ENCODE measurements around the gene THAP8. TPM values are rescaled to one million over a fixed set of nuclear protein-coding genes. Genes with fewer than 3 reads are reported as not detected.
A peak's percentile ranks its signal among the peaks of the same experiment; 100 is the strongest.

The THAP8 gene
- total RNA-seq, 1 experiment from 2014 or later: 4.6 TPM

- Histone ChIP-seq H3K4me1 (ENCODE audit: insufficient read depth, low read length, poor library complexity, severe bottlenecking) (peaks cover 8% of the 10 kb centered on the region), H3K27ac (ENCODE audit: low read depth, low read length, poor library complexity, severe bottlenecking) (no peak overlapping the region), H3K27me3 (replicated peaks; ENCODE audit: insufficient read depth, low read depth, low read length, poor library complexity) (peaks cover 7% of the 10 kb centered on the region), H3K9me3 (ENCODE audit: low read depth, low read length, poor library complexity, severe bottlenecking) (no peaks in the 10 kb centered on the region), H3K4me3 (ENCODE audit: low read depth, low read length, poor library complexity, severe bottlenecking) (no peak overlapping the region), H3K36me3 (ENCODE audit: insufficient read depth, low read length, poor library complexity, severe bottlenecking) (no peaks in the 10 kb centered on the region)
- ChIA-PET CTCF (interaction anchor here (0.7 kb wide), 1 partner anchor 313 kb away, joined by 3 read pairs; no protein-coding TSS in a partner anchor), POLR2A (ENCODE audit: low non-redundant PET) (no interaction called here)
- no TSS peak for BruUV-seq (replicated peaks)
- DNase-seq (ENCODE audit: low spot score): no peak
- TF ChIP-seq EZH2 (IDR thresholded peaks at IDR 0.05; ENCODE audit: borderline replicate concordance, low read depth, low read length, poor library complexity, severe bottlenecking): no peak
- no peak for TF ChIP-seq CTCF (conservative IDR thresholded peaks at IDR 0.05; ENCODE audit: low read depth, low read length)
- intact Hi-C loops (cut with micrococcal nuclease; ENCODE audit: unreplicated experiment): no loop called here
Observed at GRCh38 chr19:35990156-35990555, 63.9 kb downstream of the THAP8 start.

- no peak overlapping the region for H3K27ac ChIP-seq (ENCODE audit: low read depth, low read length, poor library complexity, severe bottlenecking)
- H3K4me1 ChIP-seq (ENCODE audit: insufficient read depth, low read length, poor library complexity, severe bottlenecking): peaks cover 8% of the 10 kb centered on the region
- H3K27me3 ChIP-seq (replicated peaks; ENCODE audit: insufficient read depth, low read depth, low read length, poor library complexity): peaks cover 7% of the 10 kb centered on the region
- ChIA-PET CTCF (no interaction called here), POLR2A (ENCODE audit: low non-redundant PET) (no interaction called here)
- H3K9me3 ChIP-seq (ENCODE audit: low read depth, low read length, poor library complexity, severe bottlenecking): no peaks in the 10 kb centered on the region
- no peaks in the 10 kb centered on the region for H3K36me3 ChIP-seq (ENCODE audit: insufficient read depth, low read length, poor library complexity, severe bottlenecking)
- no peak overlapping the region for H3K4me3 ChIP-seq (ENCODE audit: low read depth, low read length, poor library complexity, severe bottlenecking)
- no TSS peak for BruUV-seq (replicated peaks)
- TF ChIP-seq CTCF (conservative IDR thresholded peaks at IDR 0.05; ENCODE audit: low read depth, low read length) (no peak), EZH2 (IDR thresholded peaks at IDR 0.05; ENCODE audit: borderline replicate concordance, low read depth, low read length, poor library complexity, severe bottlenecking) (no peak)
- no peak for DNase-seq (ENCODE audit: low spot score)
- intact Hi-C loops (cut with micrococcal nuclease; ENCODE audit: unreplicated experiment): no loop called here
Observed at GRCh38 chr19:35988824-35989223, 65.3 kb downstream of the THAP8 start.

GRCh38 chr19:35987571-35987896 lies 66.6 kb downstream of the THAP8 start:
- intact Hi-C loops (cut with micrococcal nuclease; ENCODE audit: unreplicated experiment): no loop called here
- no peak for DNase-seq (ENCODE audit: low spot score)
- POLR2A ChIA-PET (ENCODE audit: low non-redundant PET): no interaction called here
- H3K27ac ChIP-seq (ENCODE audit: low read depth, low read length, poor library complexity, severe bottlenecking): no peak overlapping the region
- CTCF ChIA-PET: interaction anchor here (0.7 kb wide), 1 partner anchor 19 kb away, joined by 7 read pairs; no protein-coding TSS in a partner anchor
- H3K9me3 ChIP-seq (ENCODE audit: low read depth, low read length, poor library complexity, severe bottlenecking): no peaks in the 10 kb centered on the region
- peak overlapping the region; percentile 43 for H3K4me3 ChIP-seq (ENCODE audit: low read depth, low read length, poor library complexity, severe bottlenecking)
- peaks cover 8% of the 10 kb centered on the region for H3K4me1 ChIP-seq (ENCODE audit: insufficient read depth, low read length, poor library complexity, severe bottlenecking)
- TF ChIP-seq CTCF (conservative IDR thresholded peaks at IDR 0.05; ENCODE audit: low read depth, low read length): no peak
- no peak for TF ChIP-seq EZH2 (IDR thresholded peaks at IDR 0.05; ENCODE audit: borderline replicate concordance, low read depth, low read length, poor library complexity, severe bottlenecking)
- no peaks in the 10 kb centered on the region for H3K36me3 ChIP-seq (ENCODE audit: insufficient read depth, low read length, poor library complexity, severe bottlenecking)
- BruUV-seq (replicated peaks): no TSS peak
- peaks cover 7% of the 10 kb centered on the region for H3K27me3 ChIP-seq (replicated peaks; ENCODE audit: insufficient read depth, low read depth, low read length, poor library complexity)

All from A673 (cell line).